SH-SY5Y (cell line): Measurements from ENCODE around the gene DIP2C.

Experiments used
- GATA2 ChIP-seq: IDR thresholded peaks from 2 replicates; pipeline ENCODE4 v1.6.1; 2011; ENCODE audit warnings: mild to moderate bottlenecking, low read depth, low read length
- GATA3 ChIP-seq: IDR thresholded peaks from 2 replicates; pipeline ENCODE4 v1.6.1; 2011; ENCODE audit warnings: low read depth, mild to moderate bottlenecking, low read length, moderate library complexity

DNA sequence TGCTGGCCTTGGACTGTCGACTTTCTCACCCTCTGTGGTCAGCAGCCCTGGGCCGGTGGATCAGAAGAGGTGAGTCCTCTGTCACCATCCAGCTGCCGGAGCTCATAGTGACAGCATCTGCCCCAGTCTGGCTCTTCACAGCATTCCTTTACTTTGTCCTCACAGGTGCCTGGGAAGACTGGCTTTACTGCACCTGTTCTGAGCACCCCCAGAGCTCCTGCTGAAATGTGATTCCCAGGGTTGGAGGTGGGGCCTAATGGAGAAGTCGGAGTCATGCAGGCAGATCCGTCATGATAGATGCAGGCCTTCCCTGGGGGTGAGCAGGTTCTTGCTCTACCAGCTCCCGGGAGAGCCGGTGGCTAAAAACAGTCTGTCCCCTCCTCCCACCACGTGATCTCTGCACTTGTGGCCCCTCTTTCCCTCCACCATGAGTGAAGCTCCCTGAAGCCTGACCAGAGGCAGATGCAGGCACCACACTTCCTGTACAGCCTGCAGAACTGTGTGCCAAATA, 382.7 kb downstream of the DIP2C start:
- TF ChIP-seq GATA3, result no peak
- no peak for TF ChIP-seq GATA2
